ENCODE data around the gene EIF4A3. TPM values are rescaled to one million over a fixed set of nuclear protein-coding genes. Genes with fewer than 3 reads are reported as not detected.

EIF4A3 gene
- total RNA-seq, 4 donors from 2014 or later: 27.4 to 32.8 (median 30.0) TPM

- in situ Hi-C loops (cut with MboI; ENCODE audit: low sequenced_read_pairs in 4 of 4) (no loop called here), intact Hi-C loops (cut with DNase I; ENCODE audit: low total_unique reads) (no loop called here)
- Histone ChIP-seq H3K4me3 (no peak overlapping the region), H3K4me1 (peaks cover 4 to 6% of the 10 kb centered on the region in 2 donors), H3K27me3 (no peaks in the 10 kb centered on the region), H3K36me3 (peaks cover 0 to 5% of the 10 kb centered on the region in 2 donors), H3K27ac (no peak overlapping the region), H3K9me3 (no peaks in the 10 kb centered on the region)
- DNase-seq: no peak
- no peak for ATAC-seq
- TF ChIP-seq POLR2A (IDR thresholded peaks at IDR 0.05) (no peak), CTCF (IDR thresholded peaks at IDR 0.05 in 4 of 5, conservative IDR thresholded peaks at IDR 0.05 in 1 of 5) (no peak)
Observed at GRCh38 chr17:80107231-80108021, 39.5 kb downstream of the EIF4A3 start.

- TF ChIP-seq CTCF (IDR thresholded peaks at IDR 0.05 in 4 of 5, conservative IDR thresholded peaks at IDR 0.05 in 1 of 5) (no peak), POLR2A (IDR thresholded peaks at IDR 0.05) (no peak)
- no peak for ATAC-seq
- no peaks in the 10 kb centered on the region for H3K9me3 ChIP-seq
- H3K36me3 ChIP-seq: no peaks in the 10 kb centered on the region
- H3K4me1 ChIP-seq: peaks cover 9 to 13% of the 10 kb centered on the region in 2 donors
- no peak overlapping the region for H3K4me3 ChIP-seq
- in situ Hi-C loops (cut with MboI; ENCODE audit: low sequenced_read_pairs in 4 of 4): no loop called here
- no peaks in the 10 kb centered on the region for H3K27me3 ChIP-seq
- no peak for DNase-seq
- H3K27ac ChIP-seq: no peak overlapping the region
- intact Hi-C loops (cut with DNase I; ENCODE audit: low total_unique reads): no loop called here
Observed at GRCh38 chr17:80106751-80107150, 40.2 kb downstream of the EIF4A3 start.

- no peak for TF ChIP-seq POLR2A (IDR thresholded peaks at IDR 0.05)
- no peak for TF ChIP-seq CTCF (IDR thresholded peaks at IDR 0.05 in 4 of 5, conservative IDR thresholded peaks at IDR 0.05 in 1 of 5)
- Histone ChIP-seq H3K4me3 (no peak overlapping the region), H3K9me3 (no peaks in the 10 kb centered on the region), H3K27ac (no peak overlapping the region), H3K27me3 (no peaks in the 10 kb centered on the region), H3K36me3 (no peaks in the 10 kb centered on the region), H3K4me1 (peaks cover 9 to 13% of the 10 kb centered on the region in 2 donors)
- in situ Hi-C loops (cut with MboI; ENCODE audit: low sequenced_read_pairs in 4 of 4) (no loop called here), intact Hi-C loops (cut with DNase I; ENCODE audit: low total_unique reads) (no loop called here)
- no peak for ATAC-seq
- no peak for DNase-seq
Observed at GRCh38 chr17:80106176-80106575, 40.8 kb downstream of the EIF4A3 start.

- no peak overlapping the region for H3K4me3 ChIP-seq
- peaks cover 9 to 16% of the 10 kb centered on the region in 2 donors for H3K4me1 ChIP-seq
- no peaks in the 10 kb centered on the region for H3K36me3 ChIP-seq
- intact Hi-C loops (cut with DNase I; ENCODE audit: low total_unique reads): no loop called here
- DNase-seq: no peak
- TF ChIP-seq POLR2A (IDR thresholded peaks at IDR 0.05) (no peak), CTCF (IDR thresholded peaks at IDR 0.05 in 4 of 5, conservative IDR thresholded peaks at IDR 0.05 in 1 of 5) (no peak)
- H3K27ac ChIP-seq: no peak overlapping the region
- H3K9me3 ChIP-seq: no peaks in the 10 kb centered on the region
- H3K27me3 ChIP-seq: no peaks in the 10 kb centered on the region
- in situ Hi-C loops (cut with MboI; ENCODE audit: low sequenced_read_pairs in 4 of 4): no loop called here
- ATAC-seq: no peak
Observed at GRCh38 chr17:80105762-80106161, 41.2 kb downstream of the EIF4A3 start.
